Fibroblast of lung (primary cell): ENCODE measurements around the gene PDP2.

Experiments
- CTCF ChIP-seq, 2 donors: IDR thresholded peaks in 1 of 2; conservative IDR thresholded peaks in 1 of 2; 1 replicate in 1 of 2; 2 replicates in 1 of 2; pipeline ENCODE4 v1.5.1; 2011 to 2012; ENCODE audit warnings: low read length in 2 of 2, control low read depth in 1 of 2, inconsistent platforms in 1 of 2, low read depth in 1 of 2, mild to moderate bottlenecking in 1 of 2
- EZH2 ChIP-seq: IDR thresholded peaks from 2 replicates; pipeline ENCODE4 v1.5.1; 2012; ENCODE audit warnings: low read length, control low read depth, mild to moderate bottlenecking; ENCODE audit errors: missing control alignments

GRCh38 chr16:66895689-66895979 lies 15.3 kb downstream of the PDP2 start:
- no peak for TF ChIP-seq EZH2
- TF ChIP-seq CTCF (conservative IDR thresholded peaks at IDR 0.05 in 1 of 2, IDR thresholded peaks at IDR 0.05 in 1 of 2; ENCODE audit: low read depth in 1 of 2, low read length in 2 of 2) = no peak
